CD4-positive, alpha-beta T cell treated with Interleukin-10 for 1 hour (primary cell): ENCODE results near the gene BBS10.
"Not testable (repeated sequence)": the region's sequence is repeated elsewhere in the genome, so short reads cannot be mapped to it uniquely, and the experiment has no call there.

ENCODE experiments used
- DNase-seq: peaks from one replicate; pipeline ENCODE4 v3.0.0-alpha.2; 2020

Gene BBS10

DNA sequence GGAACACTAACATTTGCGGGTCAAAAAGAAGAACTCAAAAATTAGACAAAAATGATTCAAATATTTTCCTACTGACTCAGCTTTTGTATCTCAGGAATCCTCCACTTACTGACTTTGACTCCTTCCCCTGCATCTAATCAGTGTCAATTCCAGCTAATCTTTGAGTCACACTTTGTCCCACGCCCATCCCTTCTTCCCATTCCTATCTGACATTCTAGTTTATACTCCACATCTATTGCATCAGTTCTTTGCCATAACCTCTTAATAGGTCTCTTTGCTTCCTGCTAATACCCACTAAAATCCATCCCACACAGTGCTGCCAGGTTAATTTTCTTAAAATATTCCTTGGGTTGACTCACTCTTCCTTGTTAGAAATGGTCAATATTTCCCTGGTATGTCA, 19.1 kb downstream of the BBS10 start:
- DNase-seq: no peak

GRCh38 chr12:76319595-76320319, 28.5 kb downstream of the BBS10 start:
- not testable (repeated sequence) for DNase-seq

- no peak for DNase-seq
Measured at GRCh38 chr12:76318773-76319594, 29.2 kb downstream of the BBS10 start.

- DNase-seq: no peak
Measured at GRCh38 chr12:76317976-76318375, 30.2 kb downstream of the BBS10 start.

GRCh38 chr12:76316468-76316867, 31.7 kb downstream of the BBS10 start:
- DNase-seq: no peak

GRCh38 chr12:76313299-76313698, 34.9 kb downstream of the BBS10 start:
- DNase-seq: no peak

- DNase-seq: no peak
Measured at GRCh38 chr12:76312315-76312714, 35.9 kb downstream of the BBS10 start.

DNA sequence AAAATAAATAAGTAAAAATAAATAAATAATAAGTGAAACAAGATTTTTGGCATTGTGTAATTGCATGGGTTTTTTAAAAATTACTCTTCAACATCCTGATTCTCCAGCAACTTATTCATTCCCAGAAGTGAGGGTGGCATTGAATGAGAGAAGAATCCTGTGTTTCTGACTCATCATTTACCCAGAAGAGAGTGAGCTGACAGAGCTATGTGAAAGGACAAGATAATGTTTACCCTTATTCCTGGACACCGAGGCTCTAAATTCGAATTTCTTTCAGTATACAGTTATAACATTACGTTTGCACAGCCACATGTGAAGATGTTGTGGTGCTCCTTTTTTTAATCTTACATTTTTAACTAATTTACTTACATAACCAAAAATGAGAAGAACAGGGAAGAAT, 36.4 kb downstream of the BBS10 start:
- DNase-seq: no peak

- no peak for DNase-seq
Measured at GRCh38 chr12:76310110-76310509, 38.1 kb downstream of the BBS10 start.

- no peak for DNase-seq
Measured at GRCh38 chr12:76308866-76309265, 39.3 kb downstream of the BBS10 start.

DNA sequence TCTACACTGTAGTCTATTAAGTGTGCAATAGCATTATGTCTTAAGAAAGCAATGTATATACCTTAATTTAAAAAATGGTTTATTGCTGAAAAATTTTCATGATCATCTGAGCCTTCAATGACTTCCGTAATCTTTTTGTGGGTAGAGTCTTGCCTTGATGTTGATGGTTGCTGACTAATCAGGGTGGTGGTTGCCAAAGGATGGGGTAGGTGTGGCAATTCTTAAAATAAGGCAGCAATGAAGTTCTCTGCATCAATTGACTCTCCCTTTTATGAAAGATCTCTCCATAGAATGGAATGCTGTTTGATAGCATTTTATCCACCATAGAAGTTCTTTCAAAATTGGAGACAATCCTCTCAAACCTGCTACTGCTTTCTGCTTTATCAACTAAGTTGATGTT, 41.1 kb downstream of the BBS10 start:
- no peak for DNase-seq

GRCh38 chr12:76303989-76304460, 44.2 kb downstream of the BBS10 start:
- no peak for DNase-seq

GRCh38 chr12:76303365-76303764, 44.9 kb downstream of the BBS10 start:
- DNase-seq: no peak

DNA sequence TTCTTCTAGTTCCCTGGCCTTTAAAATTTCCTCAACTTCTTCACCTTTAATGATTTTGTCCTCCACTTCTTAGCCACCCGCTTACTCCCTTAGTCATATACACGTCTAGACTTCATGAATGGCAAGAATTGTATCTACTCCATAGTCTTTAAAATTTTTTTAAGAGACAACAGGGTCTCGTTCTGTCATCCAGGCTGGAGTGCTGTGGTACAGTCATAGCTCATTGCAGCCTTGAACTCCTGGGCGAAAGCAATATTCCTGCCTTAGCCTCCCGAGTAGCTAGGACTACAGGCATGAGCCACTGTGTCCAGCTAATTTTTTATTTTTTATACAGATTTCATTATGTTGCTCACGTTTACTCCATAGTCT, 47.9 kb downstream of the BBS10 start:
- DNase-seq: no peak

- no peak for DNase-seq
Measured at GRCh38 chr12:76299536-76300296, 48.5 kb downstream of the BBS10 start.
